ENCODE measurements around the gene PARD3.

DNA sequence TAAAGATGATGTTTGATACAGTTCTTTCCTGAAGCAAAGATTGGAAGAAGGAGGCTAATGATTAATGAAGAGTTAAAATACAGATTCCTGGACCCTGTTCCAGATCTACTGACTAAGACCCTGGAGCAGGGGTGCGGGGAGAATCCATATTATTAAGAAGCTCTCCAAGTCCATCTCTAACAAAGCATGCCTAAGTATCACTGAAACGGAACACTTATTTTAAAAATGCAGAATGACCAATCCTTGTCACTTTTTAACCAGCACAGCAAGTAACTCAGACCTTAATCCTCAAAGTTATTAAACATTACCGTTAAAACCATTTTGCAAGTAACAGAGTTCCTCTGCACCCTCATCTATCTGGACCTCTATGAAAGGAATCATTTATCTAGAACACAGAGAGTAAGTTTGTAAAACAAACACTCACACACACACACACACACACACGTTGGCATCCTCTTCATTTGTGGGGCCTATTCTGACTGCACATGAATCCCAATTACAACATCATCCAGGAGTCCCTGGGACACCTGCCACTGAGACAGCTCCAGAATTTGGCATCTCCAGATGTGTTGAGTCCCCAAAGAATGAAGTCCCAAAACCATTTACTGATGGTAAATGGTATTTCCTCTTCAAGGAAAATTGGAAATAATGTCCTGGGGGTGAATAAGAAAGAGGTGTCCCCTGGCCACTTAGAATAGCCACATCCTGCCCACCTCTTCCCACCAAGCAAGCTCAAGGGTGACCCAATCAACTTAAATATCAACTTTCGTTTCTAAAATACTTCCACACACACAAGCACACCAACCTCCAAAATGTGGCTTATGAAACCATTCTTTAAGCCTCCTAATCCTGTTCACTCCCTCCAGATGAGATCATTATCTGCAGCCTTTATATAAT, 117.5 kb downstream of the PARD3 start:
- TF ChIP-seq, protein P1, sequence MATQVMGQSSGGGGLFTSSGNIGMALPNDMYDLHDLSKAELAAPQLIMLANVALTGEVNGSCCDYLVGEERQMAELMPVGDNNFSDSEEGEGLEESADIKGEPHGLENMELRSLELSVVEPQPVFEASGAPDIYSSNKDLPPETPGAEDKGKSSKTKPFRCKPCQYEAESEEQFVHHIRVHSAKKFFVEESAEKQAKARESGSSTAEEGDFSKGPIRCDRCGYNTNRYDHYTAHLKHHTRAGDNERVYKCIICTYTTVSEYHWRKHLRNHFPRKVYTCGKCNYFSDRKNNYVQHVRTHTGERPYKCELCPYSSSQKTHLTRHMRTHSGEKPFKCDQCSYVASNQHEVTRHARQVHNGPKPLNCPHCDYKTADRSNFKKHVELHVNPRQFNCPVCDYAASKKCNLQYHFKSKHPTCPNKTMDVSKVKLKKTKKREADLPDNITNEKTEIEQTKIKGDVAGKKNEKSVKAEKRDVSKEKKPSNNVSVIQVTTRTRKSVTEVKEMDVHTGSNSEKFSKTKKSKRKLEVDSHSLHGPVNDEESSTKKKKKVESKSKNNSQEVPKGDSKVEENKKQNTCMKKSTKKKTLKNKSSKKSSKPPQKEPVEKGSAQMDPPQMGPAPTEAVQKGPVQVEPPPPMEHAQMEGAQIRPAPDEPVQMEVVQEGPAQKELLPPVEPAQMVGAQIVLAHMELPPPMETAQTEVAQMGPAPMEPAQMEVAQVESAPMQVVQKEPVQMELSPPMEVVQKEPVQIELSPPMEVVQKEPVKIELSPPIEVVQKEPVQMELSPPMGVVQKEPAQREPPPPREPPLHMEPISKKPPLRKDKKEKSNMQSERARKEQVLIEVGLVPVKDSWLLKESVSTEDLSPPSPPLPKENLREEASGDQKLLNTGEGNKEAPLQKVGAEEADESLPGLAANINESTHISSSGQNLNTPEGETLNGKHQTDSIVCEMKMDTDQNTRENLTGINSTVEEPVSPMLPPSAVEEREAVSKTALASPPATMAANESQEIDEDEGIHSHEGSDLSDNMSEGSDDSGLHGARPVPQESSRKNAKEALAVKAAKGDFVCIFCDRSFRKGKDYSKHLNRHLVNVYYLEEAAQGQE (IDR thresholded peaks at IDR 0.05; ENCODE audit: insufficient read depth in 1 of 2, low read depth in 2 of 2, low read length in 2 of 2), result no peak
- TF ChIP-seq SIN3A (IDR thresholded peaks at IDR 0.05; ENCODE audit: borderline replicate concordance, insufficient read depth, low read length), result no peak
- TF ChIP-seq POLR2AphosphoS5 (IDR thresholded peaks at IDR 0.05; ENCODE audit: low read depth, low read length), result no peak
